Measurements from ENCODE around the gene OR52R1.
"Not testable (repeated sequence)": the region's sequence is repeated elsewhere in the genome, so short reads cannot be mapped to it uniquely, and the experiment has no call there.

Gene OR52R1
- total RNA-seq: 0 reads per million in 4 experiments

GRCh38 chr11:4804280-4804679, at the start of gene OR52R1:
OR52R1 (minus strand) TSS chr11:4804380; CDS start chr11:4804380, 0 bp downstream.
- DNase-seq: no peak

- no peak for DNase-seq
Measured at GRCh38 chr11:4851033-4851432, 46.9 kb upstream of the OR52R1 start.

GRCh38 chr11:4848908-4849532, 44.8 kb upstream of the OR52R1 start, which contains the start of gene OR51S1:
OR51S1 (minus strand) TSS chr11:4849208; CDS start chr11:4849208, 0 bp downstream.
- no peak for DNase-seq

- DNase-seq: no peak
Measured at GRCh38 chr11:4839851-4840549, 35.8 kb upstream of the OR52R1 start.

- DNase-seq: no peak
Measured at GRCh38 chr11:4830909-4831308, 26.7 kb upstream of the OR52R1 start.

GRCh38 chr11:4830346-4830745, 26.2 kb upstream of the OR52R1 start:
- no peak for DNase-seq

GRCh38 chr11:4826425-4826824, 22.2 kb upstream of the OR52R1 start:
- DNase-seq: no peak

- no peak for DNase-seq
Measured at GRCh38 chr11:4825132-4825531, 21.0 kb upstream of the OR52R1 start.

GRCh38 chr11:4821021-4821420, 16.8 kb upstream of the OR52R1 start, which contains the start of gene OR51F2:
OR51F2 (plus strand) TSS chr11:4821321; CDS start chr11:4821422, 101 bp downstream.
- no peak for DNase-seq

GRCh38 chr11:4809246-4809645, 5.1 kb upstream of the OR52R1 start:
- DNase-seq: no peak

- no peak for DNase-seq
Measured at GRCh38 chr11:4808476-4808875, 4.3 kb upstream of the OR52R1 start.

GRCh38 chr11:4801316-4801715, 2.9 kb downstream of the OR52R1 start:
- DNase-seq: not testable (repeated sequence)

- DNase-seq: no peak
Measured at GRCh38 chr11:4798427-4799183, 5.6 kb downstream of the OR52R1 start.

GRCh38 chr11:4797206-4797605, 7.0 kb downstream of the OR52R1 start:
- no peak for DNase-seq

- no peak for DNase-seq
Measured at GRCh38 chr11:4782454-4782853, 21.7 kb downstream of the OR52R1 start.

GRCh38 chr11:4769838-4770237, 34.3 kb downstream of the OR52R1 start, which contains the start of gene OR51F1:
OR51F1 (minus strand) TSS chr11:4769938; CDS start chr11:4769938, 0 bp downstream.
- DNase-seq: no peak

GRCh38 chr11:4768094-4768493, 36.1 kb downstream of the OR52R1 start:
- DNase-seq: no peak

- no peak for DNase-seq
Measured at GRCh38 chr11:4766420-4767043, 37.6 kb downstream of the OR52R1 start.

GRCh38 chr11:4763096-4763495, 41.1 kb downstream of the OR52R1 start:
- no peak for DNase-seq

Measured in effector CD8-positive, alpha-beta T cell (primary cell).